Activated CD8-positive, alpha-beta memory T cell treated with anti-CD3 and anti-CD28 coated beads for 1 hour (primary cell): ENCODE results near the gene CXCL10.
"Not testable (repeated sequence)": the region's sequence is repeated elsewhere in the genome, so short reads cannot be mapped to it uniquely, and the experiment has no call there.

Experiments used
- DNase-seq, 2 donors: peaks; one replicate each; pipeline ENCODE4 v3.0.0-alpha.2; 2020; ENCODE audit warnings: low read depth in 1 of 2; ENCODE audit errors: extremely low read depth in 1 of 2

CXCL10 gene

DNA sequence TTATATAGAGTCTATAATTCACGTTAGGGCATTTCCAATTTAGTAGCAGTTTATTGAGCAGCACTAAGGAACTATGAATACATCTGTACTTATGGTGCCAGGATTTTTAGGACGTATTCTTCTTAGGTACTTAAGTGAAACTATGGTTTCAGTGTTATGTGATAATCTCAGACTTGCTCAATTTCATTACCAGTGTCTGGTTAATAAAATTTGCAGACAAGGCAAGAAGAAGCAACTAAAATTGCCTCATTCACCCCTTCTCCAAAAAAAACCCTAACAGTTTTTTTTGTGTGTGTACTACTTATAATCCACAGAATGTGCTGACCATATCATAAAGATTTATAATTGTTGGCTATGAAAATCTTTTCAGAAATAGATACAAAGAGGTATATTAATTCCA is 6.0 kb upstream of the CXCL10 start:
- no peak for DNase-seq

DNA sequence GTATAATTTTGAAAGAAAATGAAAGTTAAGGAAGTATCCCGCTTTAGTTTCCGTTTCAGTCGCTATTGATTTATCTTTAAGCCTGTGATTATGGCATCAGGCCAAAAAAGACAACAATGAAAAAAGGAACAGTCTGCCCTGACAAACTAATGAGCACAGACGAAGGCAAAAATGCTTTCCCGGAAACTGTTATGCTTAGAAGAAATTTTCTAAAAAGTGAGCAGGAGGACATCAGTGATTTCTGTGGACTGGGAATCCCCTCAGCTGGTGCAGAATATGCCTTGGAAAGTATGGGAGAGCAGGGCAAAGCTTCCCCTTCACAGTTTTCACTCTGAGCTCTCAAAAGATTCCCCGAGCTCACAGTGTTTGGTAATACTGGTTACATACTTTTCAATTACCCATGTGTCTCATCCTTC is 5.1 kb upstream of the CXCL10 start:
- no peak for DNase-seq

DNA sequence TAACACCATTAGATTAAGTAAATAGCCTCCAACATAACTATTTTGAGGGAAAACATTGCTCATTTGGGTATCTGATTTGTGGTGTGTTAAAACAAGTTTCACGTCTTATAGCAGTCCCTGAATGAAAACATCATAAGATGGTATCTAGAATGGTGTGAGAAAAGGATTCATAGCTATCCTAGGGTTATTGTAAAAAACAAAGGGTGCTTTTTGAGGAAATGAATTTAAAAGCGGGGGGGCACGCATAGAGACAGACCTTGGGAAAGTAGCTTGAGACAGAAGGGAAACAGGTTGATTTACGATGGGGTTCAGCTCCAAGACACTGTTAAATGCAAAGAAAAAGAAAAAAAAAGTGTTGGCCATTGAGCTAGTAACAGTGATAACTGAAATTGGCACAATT is 768 bp upstream of the CXCL10 start:
- no peak for DNase-seq

DNA sequence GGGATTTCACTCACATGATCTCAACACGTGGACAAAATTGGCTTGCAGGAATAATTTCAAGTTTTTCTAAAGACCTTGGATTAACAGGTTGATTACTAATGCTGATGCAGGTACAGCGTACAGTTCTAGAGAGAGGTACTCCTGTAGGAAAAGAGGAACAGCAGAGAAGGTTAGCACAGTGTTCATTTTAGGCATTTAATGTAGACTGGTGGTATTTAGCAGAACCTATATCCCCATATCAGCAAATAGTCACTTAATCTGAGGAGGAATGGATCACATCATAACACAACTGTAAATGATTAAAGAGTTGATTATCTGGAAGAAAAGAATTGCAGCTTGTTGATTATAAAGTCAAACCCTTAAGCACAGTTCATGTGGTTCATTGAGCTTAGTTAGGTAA is 620 bp downstream of the CXCL10 start:
- DNase-seq = no peak

DNA sequence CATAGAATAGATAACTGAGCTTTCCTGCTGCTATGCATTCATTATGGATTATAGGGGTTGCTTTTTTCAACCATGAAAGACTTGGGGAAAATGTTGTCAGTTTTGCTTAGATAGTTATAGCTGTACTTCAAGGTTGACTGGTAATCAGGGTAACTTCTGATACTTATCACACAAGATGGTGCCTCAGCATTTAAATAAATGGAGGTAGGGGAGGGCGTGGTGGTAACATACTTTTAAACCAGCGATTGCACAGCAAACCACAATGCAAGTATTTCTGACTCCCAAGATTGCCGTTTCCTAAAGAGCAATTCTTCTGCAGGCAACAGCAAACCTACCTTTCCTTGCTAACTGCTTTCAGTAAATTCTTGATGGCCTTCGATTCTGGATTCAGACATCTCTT is 1.3 kb downstream of the CXCL10 start:
- no peak for DNase-seq

DNA sequence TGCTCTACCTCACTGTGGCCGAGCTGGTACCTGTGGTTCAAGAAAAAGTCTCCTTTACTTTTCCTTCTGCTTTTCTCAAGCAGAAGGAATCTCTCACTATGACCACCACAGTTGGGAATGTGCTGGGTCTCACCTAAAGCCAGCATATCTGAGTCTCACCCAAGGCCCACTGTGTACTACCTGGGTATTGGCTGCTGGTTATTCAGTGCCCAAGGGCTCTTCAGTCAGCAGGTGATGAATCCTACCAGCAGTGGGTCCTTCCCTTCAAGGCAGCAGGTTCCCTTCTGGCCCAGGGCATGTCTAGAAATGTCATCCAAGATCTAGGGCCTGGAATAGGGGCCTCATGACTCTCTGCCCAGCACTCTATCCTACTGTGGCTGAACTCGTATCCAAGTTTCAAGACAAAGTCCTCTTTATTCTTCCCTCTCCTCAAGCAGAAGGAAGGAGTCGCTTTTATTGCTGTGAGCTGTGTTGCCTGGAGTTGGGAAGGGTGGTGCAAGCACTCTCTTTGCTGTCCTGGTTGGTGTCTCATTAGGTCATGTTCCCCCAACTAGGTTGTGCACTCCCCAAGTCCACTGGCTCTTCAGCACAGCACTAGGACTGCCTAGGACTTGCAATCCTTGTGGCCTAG is 6.1 kb downstream of the CXCL10 start:
- DNase-seq = no peak

DNA sequence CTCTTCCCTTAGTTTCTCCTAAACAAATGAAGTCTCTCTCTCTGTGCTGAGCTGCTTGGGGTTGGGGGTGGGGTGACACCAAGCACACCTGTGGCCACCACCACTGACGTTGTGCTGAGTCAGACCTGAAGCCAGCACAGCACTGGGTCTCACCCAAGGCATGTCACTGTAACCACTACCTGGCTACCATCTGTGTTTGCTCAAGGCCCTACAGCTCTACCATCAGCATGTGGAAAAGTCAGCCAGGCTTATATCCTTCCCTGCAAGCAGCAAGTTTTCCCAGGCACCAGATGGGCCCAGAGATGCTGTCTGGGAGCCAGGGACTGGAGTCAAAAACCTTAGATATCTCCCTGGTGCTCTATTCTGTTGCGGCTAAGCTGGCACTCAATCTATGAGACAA is 6.9 kb downstream of the CXCL10 start:
- no peak for DNase-seq

DNA sequence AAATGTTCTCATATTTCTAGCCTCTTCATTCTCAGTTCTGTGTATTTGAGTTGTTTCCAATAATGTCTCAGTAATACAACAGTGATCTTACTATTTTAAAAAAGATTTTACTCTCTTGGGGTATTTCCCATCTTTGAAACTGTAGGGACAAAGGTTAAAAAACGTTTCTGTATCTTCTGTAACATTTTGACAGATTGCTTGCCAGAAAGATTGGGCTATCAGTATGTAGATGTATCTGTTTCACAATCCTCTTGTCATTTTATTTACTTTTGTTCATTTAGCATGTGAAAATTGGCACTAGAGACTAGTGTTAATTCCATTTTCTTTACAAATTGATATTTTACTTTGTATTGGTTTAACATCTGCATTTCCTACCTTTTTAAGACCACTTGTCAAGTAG is 9.8 kb downstream of the CXCL10 start:
- no peak for DNase-seq

DNA sequence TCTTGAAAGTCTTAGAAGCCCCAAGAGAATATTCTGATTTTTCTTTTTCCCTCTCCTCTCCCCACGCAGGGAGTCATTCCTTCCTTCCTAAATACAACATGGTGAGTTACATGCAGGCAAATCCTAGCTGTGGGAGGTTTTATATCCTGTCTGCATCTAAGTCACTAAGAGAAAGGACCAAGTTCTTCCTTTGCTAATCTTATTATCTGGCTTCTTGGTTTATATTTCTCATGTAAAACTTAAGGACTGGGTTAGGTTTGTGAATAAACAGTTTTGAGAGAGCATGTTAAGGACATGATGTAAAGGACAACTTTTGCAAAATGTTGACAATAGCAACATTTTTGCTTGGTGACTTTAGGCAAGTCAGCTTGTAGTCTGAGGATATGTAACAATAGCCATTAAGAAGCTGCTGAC is 10.9 kb downstream of the CXCL10 start:
- DNase-seq = no peak

DNA sequence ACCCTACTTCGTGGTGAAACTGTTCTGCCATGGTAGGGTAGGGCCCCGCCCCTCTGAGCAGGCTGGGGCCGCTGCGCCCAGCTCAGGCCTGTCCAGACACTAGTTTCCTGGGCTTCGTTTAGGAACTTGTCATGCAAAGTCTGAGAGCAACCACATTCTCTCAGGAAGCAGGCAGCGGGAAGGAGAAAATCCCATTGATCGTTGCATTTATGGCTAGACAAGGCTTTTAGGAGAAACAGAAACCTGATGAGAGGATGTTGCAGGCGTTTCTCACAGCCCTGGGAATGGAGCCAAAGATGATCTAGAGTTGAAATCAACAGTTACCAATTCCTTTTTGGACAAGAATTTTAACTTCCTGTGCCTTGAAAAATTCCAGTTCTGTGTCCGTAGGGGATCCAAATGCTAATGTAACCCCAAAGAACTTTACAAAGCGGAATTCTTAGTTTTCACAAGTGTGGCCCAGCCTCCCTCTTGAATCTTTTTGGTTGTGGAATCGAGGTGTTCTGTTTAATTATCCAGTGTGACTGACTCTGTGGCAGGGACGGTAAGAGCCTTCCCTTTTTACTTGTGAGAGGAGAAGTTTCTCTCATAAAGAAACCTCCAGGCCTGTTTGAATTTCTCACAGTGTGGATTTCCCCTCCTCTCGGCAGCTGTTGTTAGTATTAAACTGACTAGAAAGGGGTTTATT is 11.5 kb downstream of the CXCL10 start:
- no peak for DNase-seq

DNA sequence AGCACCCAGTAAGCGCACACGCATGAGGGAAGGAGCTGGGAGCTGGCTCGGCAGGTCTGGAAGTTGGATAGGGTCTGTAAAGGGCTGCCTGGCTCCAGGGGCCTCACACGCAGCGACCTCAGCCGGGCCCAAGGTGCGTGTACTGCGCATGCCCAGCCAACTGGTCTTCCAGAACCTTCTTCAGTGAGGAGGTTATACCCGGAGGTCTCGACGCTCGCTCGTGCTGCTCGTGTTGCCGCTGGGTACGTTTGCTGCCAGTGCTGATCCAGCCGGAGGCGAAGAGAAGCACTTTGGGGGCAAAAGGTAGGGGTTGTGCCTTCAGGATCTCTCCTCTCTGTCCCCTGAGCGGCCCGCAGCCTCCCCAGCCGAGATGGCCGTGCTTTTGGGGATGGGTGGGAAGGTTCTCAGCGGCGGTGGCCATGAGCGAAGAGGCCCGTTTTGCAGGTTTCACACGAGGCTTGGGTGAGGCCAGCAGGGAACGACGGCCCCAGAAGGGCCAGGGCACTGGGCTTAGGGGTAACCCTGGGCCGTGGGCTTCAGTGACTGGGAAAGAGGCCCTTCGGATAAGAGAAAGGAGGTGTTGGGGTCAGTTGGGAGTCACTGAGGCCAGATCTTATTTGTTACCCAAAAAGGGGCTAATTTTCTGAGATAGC is 12.2 kb downstream of the CXCL10 start:
- no peak for DNase-seq

DNA sequence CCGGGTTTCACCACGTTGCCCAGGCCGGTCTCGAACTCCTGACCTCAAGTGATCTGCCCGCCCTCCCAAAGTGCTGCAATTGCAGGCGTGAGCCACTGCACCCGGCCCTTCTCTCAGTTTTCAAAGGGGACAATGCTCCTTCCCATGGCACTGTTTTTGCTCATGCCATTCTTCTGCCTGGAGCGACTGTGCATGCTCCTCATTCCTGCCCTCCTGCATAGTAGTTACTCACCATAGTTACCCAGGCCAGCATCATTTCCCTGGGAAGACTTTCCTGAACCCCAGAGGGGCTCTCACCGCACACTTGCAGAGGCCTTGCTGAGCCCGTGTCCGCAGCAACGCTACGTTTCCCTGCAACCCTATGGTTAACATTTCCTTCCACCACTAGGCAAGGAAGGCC is 12.7 kb downstream of the CXCL10 start:
- DNase-seq = no peak

DNA sequence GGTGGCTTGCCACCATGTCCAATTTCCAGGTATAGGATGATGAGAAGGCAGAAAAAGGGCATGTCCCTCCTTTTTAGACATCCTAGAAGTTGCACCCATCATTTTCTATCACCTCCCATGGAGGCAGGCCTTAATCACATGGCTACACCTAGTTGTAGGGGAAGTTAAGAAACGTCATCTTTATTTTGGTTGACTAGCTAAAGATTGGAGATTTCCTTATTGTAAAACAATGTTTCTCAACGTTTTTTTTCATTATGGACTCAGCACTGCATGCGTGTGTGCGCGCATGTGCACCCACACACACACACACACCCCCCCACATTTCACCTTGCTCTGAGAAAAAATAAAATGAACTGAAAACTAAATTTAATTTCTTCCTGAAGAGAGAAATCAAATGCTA is 14.0 kb downstream of the CXCL10 start:
- DNase-seq = no peak

DNA sequence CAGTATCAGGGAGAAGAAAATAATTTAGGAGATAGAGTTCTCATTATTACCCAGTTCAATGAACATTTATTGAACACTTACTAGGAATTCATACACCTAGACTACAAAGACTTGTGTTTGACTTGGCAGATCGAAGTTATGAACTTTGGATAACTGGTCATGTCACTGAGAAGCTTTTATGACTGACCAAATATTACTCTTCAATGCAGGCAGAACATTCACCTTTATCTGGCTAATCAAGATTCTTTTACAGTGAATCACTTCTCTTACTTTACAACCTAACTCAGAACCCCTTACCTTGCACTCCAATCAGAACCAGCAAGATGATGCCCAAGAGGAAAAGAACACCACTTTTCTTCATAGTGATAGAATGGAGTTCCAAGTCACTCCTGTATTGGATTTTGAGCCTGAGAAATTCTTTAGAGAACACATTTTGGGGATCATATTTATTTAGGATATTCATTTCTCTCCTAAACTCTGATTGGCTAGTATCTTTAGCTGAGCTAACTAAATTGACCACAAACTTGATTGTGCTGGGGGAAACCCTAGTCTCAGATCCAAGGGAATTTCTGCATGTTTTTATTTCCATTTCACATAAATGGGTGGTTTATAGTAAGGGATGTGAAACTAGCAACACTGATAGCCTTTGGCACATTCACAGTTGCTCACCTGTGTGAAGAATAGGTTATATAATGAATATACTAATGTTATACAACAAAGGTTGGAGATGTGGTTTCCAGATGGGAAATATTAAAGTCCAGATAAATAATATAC is 16.0 kb downstream of the CXCL10 start, which contains the start of gene CXCL9:
CXCL9 (minus strand) TSS at position 421 of the 774 bp plus-strand sequence; CDS start at position 361, 60 bp downstream.
- DNase-seq = no peak

DNA sequence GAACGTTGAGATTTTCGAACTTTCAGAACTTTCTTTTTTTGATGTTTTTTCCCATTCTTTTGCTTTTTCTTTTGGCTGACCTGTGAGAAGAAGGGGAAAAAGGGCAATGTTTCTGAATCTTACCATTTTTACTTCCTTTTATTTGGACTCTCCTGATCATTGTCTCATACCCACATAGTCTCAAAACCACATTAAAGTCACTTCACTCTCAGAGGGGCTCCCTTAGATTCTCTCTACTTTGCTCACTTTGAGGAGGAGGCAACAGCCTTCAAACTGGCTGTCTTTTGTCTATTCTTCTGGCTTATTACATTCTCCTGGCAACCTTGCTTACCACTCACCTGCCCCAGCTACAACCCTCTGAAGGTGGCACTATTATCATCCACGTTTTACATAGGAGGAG is 19.7 kb downstream of the CXCL10 start:
- no peak for DNase-seq

DNA sequence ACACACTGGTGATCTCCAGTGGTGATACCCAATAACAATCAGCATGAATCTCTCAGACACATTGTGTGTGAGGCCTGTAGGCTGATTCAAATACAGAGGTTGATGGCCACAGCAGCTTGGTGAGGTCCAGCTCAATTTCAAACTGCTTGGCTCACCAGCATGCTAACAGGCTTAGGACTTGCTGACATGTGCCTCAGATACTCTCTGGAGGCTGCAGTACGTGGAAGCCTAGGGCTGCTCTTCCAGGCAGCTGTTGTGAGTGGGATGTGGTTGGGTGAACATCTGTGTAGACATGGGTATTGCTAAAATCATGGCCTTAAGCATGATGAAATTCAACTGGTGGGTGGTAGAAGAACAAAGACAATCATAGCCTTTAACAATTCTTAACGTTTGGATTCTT is 20.3 kb downstream of the CXCL10 start:
- no peak for DNase-seq

DNA sequence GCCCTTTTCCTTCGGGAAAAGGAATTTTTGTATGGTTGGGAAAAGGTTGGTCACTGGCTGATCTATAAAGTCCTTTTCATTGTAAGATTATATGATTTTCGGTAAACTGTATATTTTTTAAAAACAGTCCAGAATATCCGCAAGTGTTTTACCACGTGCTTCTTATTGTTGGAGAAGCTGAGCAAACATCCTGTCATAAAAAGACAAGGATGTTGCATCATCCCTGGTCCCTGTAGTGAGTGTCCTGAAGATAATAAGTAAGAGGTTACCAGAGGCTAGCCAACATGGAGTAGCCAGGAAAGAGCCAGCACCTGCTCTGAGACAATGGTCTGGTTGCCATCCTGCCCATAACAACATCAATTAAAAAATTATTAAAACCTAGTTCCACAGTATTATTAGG is 21.1 kb downstream of the CXCL10 start:
- DNase-seq = no peak

DNA sequence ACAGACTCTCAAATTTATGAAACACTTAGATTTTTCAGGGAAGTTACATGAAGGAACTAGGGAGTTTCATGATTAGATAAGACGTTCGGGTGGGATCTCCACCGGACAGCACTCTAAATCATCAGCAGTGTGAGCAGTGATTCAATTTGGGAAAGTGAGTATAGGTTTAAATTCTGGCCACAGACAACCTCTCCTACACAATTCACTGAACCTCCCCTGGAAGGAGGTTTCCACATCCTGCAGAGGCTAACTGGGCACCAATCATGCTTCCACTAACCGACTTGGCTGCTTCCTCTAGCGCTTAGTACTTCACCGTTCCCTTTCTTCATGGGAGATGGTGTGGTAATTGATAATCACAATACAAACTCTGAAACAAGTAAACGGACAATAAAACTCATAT is 21.6 kb downstream of the CXCL10 start:
- DNase-seq = no peak

DNA sequence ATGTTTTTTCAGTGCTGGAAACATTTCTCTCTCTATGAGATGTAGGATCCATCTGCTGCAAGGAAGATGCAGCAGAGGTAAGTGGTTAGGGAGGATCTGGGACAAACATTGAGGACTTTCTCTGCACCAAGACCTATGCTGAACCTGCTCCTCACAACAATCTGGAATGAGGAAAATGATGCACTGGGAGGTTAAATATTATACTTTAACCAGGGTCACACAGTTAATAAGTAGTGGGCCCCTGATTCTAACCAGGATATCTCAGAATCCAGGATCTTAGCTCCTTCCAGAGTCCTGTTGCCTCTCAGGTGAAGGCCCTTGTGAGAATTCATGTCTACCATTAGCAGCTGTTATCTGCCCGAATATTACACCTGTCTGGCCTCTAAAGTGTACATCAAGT is 23.0 kb downstream of the CXCL10 start:
- DNase-seq = no peak

DNA sequence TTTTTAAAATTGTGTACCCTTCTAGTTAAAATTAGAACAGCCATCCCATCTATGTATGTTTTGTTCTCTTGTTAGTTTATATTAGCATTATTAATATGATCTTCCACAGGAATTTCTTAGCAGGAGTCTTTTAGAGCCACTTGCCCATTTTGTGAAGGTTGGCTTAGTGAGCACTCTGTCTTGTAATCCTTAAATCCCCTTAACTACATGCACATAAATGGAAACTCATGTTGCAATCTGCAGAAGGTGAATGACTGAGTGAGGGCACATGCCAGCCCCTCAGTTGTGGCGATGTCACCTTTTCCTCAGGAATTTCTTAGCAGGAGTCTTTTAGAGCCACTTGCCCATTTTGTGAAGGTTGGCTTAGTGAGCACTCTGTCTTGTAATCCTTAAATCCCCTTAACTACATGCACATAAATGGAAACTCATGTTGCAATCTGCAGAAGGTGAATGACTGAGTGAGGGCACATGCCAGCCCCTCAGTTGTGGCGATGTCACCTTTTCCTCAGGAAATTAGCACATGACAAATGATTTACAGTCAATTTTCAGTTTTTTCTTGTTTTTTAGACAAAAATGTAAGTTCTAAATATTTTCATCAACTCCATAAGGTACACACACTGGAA is 24.7 kb downstream of the CXCL10 start:
- not testable (repeated sequence) for DNase-seq

DNA sequence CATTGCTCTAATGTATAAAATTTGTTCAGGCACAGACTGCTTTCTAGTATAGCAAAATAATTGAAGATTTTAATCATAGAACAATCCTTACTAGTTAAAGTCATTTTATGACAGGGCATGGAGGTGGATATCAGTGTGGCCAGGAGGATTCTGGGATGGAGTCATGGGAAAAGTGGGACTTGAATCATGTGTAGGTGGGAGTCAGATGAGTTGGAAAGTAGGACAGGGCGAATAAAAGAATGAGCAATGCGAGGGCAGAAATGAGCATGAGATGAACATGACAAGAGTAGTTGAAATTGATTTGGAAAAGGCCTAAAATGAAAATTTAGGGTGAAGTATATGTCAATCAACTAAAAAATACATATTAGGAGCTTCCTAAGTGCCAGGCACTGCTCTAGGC is 25.4 kb downstream of the CXCL10 start:
- no peak for DNase-seq
